Upper lobe of left lung (tissue), 6 donors: ENCODE data around the gene SPOP. TPM values are rescaled to one million over a fixed set of nuclear protein-coding genes. Genes with fewer than 3 reads are reported as not detected.
A peak's percentile ranks its signal among the peaks of the same experiment; 100 is the strongest.

ENCODE experiments used
- ATAC-seq, 2 donors: fragments of 200-7000 bp; cut with Tn5 transposase; one replicate each; pipeline ENCODE4 v1.9.1; 2022; ENCODE audit warnings: mild to moderate bottlenecking in 2 of 2, moderate library complexity in 2 of 2; ENCODE audit not compliant: low FRiP score in 2 of 2
- DNase-seq, 2 donors: peaks; one replicate each; pipeline ENCODE4 v3.0.0-alpha.2; 2019 to 2020
- H3K27ac ChIP-seq, 4 donors: fragments of 200-600 bp; sonication (generic); one replicate each; pipeline ENCODE4 v1.5.1; 2016 to 2019
- H3K27me3 ChIP-seq, 4 donors: fragments of 200-600 bp; sonication (generic); one replicate each; pipeline ENCODE4 v1.5.1; 2017 to 2019
- H3K36me3 ChIP-seq, 4 donors: fragments of 200-600 bp; sonication (generic); one replicate each; pipeline ENCODE4 v1.5.1; 2016 to 2019
- H3K4me1 ChIP-seq, 4 donors: fragments of 200-600 bp; sonication (generic); one replicate each; pipeline ENCODE4 v1.5.1; 2018 to 2019
- H3K4me3 ChIP-seq, 4 donors: fragments of 200-600 bp; sonication (generic); one replicate each; pipeline ENCODE4 v1.5.1; 2017 to 2019; ENCODE audit warnings: mild to moderate bottlenecking in 2 of 4, moderate library complexity in 1 of 4
- H3K9me3 ChIP-seq, 4 donors: fragments of 200-600 bp; sonication (generic); one replicate each; pipeline ENCODE4 v1.5.1; 2018 to 2019
- EP300 ChIP-seq, 4 donors: sonication (generic); formaldehyde crosslinking; IDR thresholded peaks; one replicate each; pipeline ENCODE4 v1.5.1; 2017; ENCODE audit warnings: antibody characterized with exemption in 4 of 4, control low read depth in 2 of 4
- POLR2A ChIP-seq, 4 donors: fragments of 450-650 bp; IDR thresholded peaks; one replicate each; pipeline ENCODE4 v1.5.1; 2016 to 2017; ENCODE audit warnings: antibody characterized with exemption in 4 of 4, mild to moderate bottlenecking in 2 of 4
- POLR2AphosphoS5 ChIP-seq, 2 donors: sonication (generic); formaldehyde crosslinking; IDR thresholded peaks; one replicate each; pipeline ENCODE4 v1.5.1; 2017; ENCODE audit warnings: antibody characterized with exemption in 2 of 2
- WGBS, 2 donors: methylation state at CpG; one replicate each; pipeline ENCODE4 v1.1.5; 2017 to 2018; 5-methylcytosine and 5-hydroxymethylcytosine counted together
- total RNA-seq, 6 donors: library from RNA; depleted of rRNA in 4 of 6; stranded (reverse); fragments of >200 nt in 4 of 6; gene quantifications; one replicate each; pipeline versions ENCODE4 v1.1.0 to v1.2.1, GENCODE V29; 2016 to 2021
- TF ChIP-seq, protein P1 (sequence below), 6 experiments: fragments of 450-650 bp in 4 of 6; fragments of 200-600 bp in 2 of 6; sonication (generic) in 2 of 6; IDR thresholded peaks; one replicate each; pipeline ENCODE4 v1.5.1; 2016 to 2019; ENCODE audit warnings: antibody characterized with exemption in 6 of 6
- donor health status: DM: no; HTN: no; CAD: no; lungs with moderate emphysema.
- donor health status: DM: no; HTN: yes; CAD: no; lungs with severe emphysema.

The SPOP gene
- total RNA-seq, 6 donors from 2014 or later = 56.6 to 99.2 (median 80.4) TPM

DNA sequence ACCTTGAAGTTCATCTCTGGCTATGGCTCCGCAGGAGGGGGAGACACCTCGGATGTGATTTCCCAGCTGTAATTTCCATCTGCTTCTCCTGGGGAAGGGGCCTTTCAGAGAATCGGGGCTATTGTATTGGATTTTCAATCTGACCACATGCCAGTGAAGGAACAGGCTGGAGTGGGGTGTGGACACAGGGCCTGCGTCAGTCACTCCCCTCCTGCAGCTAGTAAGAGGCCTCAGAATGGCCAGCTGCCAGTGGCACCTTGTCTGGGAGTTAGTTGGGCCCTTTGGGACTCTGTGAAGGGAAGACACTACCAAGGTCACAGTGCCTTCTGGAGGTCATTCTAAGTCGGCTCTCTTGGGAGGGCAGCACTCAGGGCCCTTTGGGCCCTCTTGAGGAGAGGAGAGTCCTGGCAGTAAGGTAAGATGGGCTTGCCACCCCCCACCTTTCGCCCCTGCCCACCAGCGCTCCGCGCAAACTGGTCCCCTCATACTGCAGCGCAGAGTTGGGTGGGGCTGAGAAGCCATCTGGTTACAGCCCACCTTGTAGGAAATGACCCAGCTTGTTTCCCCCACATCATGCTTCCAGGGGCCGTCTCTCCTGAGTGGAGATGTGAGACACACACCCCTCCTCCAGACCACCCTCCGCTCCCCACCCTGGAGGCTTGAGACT lies 96.8 kb downstream of the SPOP start:
- H3K27me3 ChIP-seq = peaks cover 0 to 8% (median 0%) of the 10 kb centered on the region in 4 donors
- TF ChIP-seq POLR2AphosphoS5 (IDR thresholded peaks at IDR 0.05) (no peak), EP300 (IDR thresholded peaks at IDR 0.05) (no peak)
- TF ChIP-seq, protein P1, sequence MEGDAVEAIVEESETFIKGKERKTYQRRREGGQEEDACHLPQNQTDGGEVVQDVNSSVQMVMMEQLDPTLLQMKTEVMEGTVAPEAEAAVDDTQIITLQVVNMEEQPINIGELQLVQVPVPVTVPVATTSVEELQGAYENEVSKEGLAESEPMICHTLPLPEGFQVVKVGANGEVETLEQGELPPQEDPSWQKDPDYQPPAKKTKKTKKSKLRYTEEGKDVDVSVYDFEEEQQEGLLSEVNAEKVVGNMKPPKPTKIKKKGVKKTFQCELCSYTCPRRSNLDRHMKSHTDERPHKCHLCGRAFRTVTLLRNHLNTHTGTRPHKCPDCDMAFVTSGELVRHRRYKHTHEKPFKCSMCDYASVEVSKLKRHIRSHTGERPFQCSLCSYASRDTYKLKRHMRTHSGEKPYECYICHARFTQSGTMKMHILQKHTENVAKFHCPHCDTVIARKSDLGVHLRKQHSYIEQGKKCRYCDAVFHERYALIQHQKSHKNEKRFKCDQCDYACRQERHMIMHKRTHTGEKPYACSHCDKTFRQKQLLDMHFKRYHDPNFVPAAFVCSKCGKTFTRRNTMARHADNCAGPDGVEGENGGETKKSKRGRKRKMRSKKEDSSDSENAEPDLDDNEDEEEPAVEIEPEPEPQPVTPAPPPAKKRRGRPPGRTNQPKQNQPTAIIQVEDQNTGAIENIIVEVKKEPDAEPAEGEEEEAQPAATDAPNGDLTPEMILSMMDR (IDR thresholded peaks at IDR 0.05) = no peak
- no peak overlapping the region for H3K27ac ChIP-seq
- DNase-seq = no peak
- H3K4me3 ChIP-seq = no peak overlapping the region
- 87 to 91% methylated on average over 4 to 11 of the region's 12 CpGs for WGBS, 2 donors
- no peaks in the 10 kb centered on the region for H3K9me3 ChIP-seq
- H3K36me3 ChIP-seq = no peaks in the 10 kb centered on the region
- ATAC-seq = no peak
- H3K4me1 ChIP-seq = peaks cover 6 to 20% (median 16%) of the 10 kb centered on the region in 4 donors

DNA sequence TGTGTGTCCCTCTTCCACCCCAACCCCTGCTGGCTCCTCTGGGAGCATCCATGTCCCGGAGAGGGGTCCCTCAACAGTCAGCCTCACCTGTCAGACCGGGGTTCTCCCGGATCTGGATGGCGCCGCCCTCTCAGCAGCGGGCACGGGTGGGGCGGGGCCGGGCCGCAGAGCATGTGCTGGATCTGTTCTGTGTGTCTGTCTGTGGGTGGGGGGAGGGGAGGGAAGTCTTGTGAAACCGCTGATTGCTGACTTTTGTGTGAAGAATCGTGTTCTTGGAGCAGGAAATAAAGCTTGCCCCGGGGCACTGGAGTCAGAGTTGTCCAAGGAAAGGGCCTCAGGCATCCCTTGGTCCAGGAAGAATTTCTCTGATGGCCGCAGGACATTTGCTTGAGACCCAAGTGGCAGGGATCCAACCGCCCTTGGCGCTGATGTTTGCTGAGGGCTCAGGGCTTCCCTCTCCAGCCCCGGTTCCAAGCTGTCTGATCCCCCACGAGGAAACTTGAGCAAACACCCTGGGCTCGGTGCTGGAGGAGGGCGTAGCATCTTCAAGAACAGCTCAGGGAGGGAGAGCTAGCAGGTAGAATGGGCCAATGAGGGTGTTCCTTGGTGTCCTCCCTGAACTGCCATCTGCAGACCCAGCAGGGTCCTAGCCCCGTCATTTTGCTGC lies 97.7 kb downstream of the SPOP start:
- Histone ChIP-seq H3K27me3 (peaks cover 0 to 13% (median 0%) of the 10 kb centered on the region in 4 donors), H3K4me1 (peaks cover 14 to 29% (median 23%) of the 10 kb centered on the region in 4 donors), H3K36me3 (no peaks in the 10 kb centered on the region), H3K27ac (no peak overlapping the region), H3K9me3 (no peaks in the 10 kb centered on the region), H3K4me3 (no peak overlapping the region)
- no peak for ATAC-seq
- 77 to 81% methylated on average over 6 to 21 of the region's 21 CpGs for WGBS, 2 donors
- TF ChIP-seq POLR2AphosphoS5 (IDR thresholded peaks at IDR 0.05) (no peak), EP300 (IDR thresholded peaks at IDR 0.05) (no peak), POLR2A (IDR thresholded peaks at IDR 0.05) (no peak)
- TF ChIP-seq, protein P1 (IDR thresholded peaks at IDR 0.05) = no peak
- DNase-seq = peak in 1 of 2 donors; percentile 80

DNA sequence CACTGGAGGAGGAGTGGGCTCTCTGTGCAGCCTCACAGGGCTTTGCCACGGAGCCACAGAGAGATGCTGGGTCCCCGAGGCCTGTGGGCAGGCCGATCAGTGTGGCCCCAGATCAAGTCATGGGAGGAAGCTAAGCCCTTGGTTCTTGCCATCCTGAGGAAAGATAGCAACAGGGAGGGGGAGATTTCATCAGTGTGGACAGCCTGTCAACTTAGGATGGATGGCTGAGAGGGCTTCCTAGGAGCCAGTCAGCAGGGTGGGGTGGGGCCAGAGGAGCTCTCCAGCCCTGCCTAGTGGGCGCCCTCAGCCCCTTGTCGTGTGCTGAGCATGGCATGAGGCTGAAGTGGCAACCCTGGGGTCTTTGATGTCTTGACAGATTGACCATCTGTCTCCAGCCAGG lies 98.4 kb downstream of the SPOP start:
- Histone ChIP-seq H3K36me3 (no peaks in the 10 kb centered on the region), H3K9me3 (no peaks in the 10 kb centered on the region), H3K4me3 (no peak overlapping the region), H3K27me3 (peaks cover 0 to 13% (median 0%) of the 10 kb centered on the region in 4 donors), H3K4me1 (peaks cover 19 to 36% (median 28%) of the 10 kb centered on the region in 4 donors), H3K27ac (no peak overlapping the region)
- ATAC-seq (no peak), DNase-seq (no peak)
- 82 to 94% methylated on average over 3 to 5 of the region's 5 CpGs for WGBS, 2 donors
- TF ChIP-seq POLR2A (IDR thresholded peaks at IDR 0.05) (no peak), EP300 (IDR thresholded peaks at IDR 0.05) (no peak), POLR2AphosphoS5 (IDR thresholded peaks at IDR 0.05) (no peak)
- TF ChIP-seq, protein P1 (IDR thresholded peaks at IDR 0.05) = no peak

DNA sequence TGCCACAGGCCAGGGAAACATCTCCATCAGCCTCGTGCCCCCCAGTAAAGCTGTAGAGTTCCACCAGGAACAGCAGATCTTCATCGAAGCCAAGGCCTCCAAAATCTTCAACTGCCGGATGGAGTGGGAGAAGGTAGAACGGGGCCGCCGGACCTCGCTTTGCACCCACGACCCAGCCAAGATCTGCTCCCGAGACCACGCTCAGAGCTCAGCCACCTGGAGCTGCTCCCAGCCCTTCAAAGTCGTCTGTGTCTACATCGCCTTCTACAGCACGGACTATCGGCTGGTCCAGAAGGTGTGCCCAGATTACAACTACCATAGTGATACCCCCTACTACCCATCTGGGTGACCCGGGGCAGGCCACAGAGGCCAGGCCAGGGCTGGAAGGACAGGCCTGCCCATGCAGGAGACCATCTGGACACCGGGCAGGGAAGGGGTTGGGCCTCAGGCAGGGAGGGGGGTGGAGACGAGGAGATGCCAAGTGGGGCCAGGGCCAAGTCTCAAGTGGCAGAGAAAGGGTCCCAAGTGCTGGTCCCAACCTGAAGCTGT lies 98.9 kb downstream of the SPOP start:
- ATAC-seq (no peak), DNase-seq (no peak)
- Histone ChIP-seq H3K36me3 (no peaks in the 10 kb centered on the region), H3K4me1 (peaks cover 24 to 41% (median 30%) of the 10 kb centered on the region in 4 donors), H3K4me3 (no peak overlapping the region), H3K9me3 (no peaks in the 10 kb centered on the region), H3K27me3 (peaks cover 0 to 13% (median 0%) of the 10 kb centered on the region in 4 donors), H3K27ac (no peak overlapping the region)
- TF ChIP-seq, protein P1 (IDR thresholded peaks at IDR 0.05) = no peak
- TF ChIP-seq EP300 (IDR thresholded peaks at IDR 0.05) (no peak), POLR2AphosphoS5 (IDR thresholded peaks at IDR 0.05) (no peak), POLR2A (IDR thresholded peaks at IDR 0.05) (no peak)
- 88 to 100% methylated on average over 8 to 17 of the region's 17 CpGs for WGBS, 2 donors
